ENCODE data around the gene RER1. TPM values are rescaled to one million over a fixed set of nuclear protein-coding genes. Genes with fewer than 3 reads are reported as not detected.

RER1 gene
- total RNA-seq, 4 donors from 2014 or later, result 51.1 to 60.5 (median 55.4) TPM

- Histone ChIP-seq H3K36me3 (peaks cover 0 to 92% of the 10 kb centered on the region in 2 donors), H3K27ac (no peak overlapping the region), H3K4me1 (no peaks in the 10 kb centered on the region), H3K27me3 (no peaks in the 10 kb centered on the region), H3K4me3 (no peak overlapping the region), H3K9me3 (no peaks in the 10 kb centered on the region)
- intact Hi-C loops (cut with DNase I; ENCODE audit: low total_unique reads) (no loop called here), in situ Hi-C loops (cut with MboI; ENCODE audit: low sequenced_read_pairs in 4 of 4) (loop anchor here in 1 of 4 donors (25.0 kb wide), 1 partner anchor 384 kb away; no protein-coding TSS in a partner anchor)
- DNase-seq (no peak), ATAC-seq (no peak)
- TF ChIP-seq, protein P1, sequence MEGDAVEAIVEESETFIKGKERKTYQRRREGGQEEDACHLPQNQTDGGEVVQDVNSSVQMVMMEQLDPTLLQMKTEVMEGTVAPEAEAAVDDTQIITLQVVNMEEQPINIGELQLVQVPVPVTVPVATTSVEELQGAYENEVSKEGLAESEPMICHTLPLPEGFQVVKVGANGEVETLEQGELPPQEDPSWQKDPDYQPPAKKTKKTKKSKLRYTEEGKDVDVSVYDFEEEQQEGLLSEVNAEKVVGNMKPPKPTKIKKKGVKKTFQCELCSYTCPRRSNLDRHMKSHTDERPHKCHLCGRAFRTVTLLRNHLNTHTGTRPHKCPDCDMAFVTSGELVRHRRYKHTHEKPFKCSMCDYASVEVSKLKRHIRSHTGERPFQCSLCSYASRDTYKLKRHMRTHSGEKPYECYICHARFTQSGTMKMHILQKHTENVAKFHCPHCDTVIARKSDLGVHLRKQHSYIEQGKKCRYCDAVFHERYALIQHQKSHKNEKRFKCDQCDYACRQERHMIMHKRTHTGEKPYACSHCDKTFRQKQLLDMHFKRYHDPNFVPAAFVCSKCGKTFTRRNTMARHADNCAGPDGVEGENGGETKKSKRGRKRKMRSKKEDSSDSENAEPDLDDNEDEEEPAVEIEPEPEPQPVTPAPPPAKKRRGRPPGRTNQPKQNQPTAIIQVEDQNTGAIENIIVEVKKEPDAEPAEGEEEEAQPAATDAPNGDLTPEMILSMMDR (IDR thresholded peaks at IDR 0.05 in 4 of 5, conservative IDR thresholded peaks at IDR 0.05 in 1 of 5), result no peak
- TF ChIP-seq POLR2A (IDR thresholded peaks at IDR 0.05), result no peak
Observed at GRCh38 chr1:2403273-2403672, 11.6 kb downstream of the RER1 start.

DNA sequence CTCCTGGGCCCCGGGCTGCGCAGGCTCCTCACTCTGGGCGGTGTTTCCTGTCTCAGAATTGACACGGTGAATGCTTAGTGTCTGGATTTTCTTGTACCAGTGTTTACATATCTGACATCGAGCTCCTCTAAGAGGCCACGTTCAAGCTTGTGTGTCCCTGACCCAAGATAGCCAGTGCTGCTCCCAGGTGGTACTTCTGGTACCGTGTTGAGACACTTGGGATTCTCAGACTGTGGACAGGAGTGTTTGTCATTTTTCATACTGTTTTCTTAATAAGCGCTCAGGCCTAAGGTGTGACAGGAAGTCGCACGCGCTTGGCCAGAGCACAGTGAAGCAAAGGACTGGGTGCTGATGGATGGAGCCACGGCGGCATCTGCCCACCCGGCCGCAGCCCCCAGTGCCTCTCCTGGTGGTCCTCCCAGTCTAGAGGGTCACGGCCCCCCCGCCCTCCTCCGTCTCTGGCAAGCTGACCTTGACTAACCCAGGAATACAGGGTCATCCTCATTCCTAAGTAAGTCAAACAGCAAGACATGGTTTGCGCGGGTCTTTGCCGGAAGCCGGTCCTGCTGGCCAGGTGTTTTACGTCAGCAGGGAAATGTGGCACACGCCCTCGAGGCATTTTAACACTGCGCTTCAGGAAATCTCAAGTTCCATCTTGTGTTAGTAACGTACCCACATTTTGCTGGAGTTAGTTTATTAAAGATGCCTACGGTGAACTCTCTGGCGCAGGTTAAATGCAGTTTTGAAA lies 12.7 kb downstream of the RER1 start:
- in situ Hi-C loops (cut with MboI; ENCODE audit: low sequenced_read_pairs in 4 of 4), result loop anchor here in 1 of 4 donors (25.0 kb wide), 1 partner anchor 383 kb away; no protein-coding TSS in a partner anchor
- ATAC-seq, result no peak
- no peaks in the 10 kb centered on the region for H3K9me3 ChIP-seq

GRCh38 chr1:2404890-2405511 lies 13.4 kb downstream of the RER1 start:
- in situ Hi-C loops (cut with MboI; ENCODE audit: low sequenced_read_pairs in 4 of 4), result loop anchor here in 1 of 4 donors (25.0 kb wide), 1 partner anchor 382 kb away; no protein-coding TSS in a partner anchor
- intact Hi-C loops (cut with DNase I; ENCODE audit: low total_unique reads), result no loop called here
- H3K4me1 ChIP-seq, result no peaks in the 10 kb centered on the region
- H3K9me3 ChIP-seq, result no peaks in the 10 kb centered on the region
- TF ChIP-seq, protein P1 (IDR thresholded peaks at IDR 0.05 in 4 of 5, conservative IDR thresholded peaks at IDR 0.05 in 1 of 5), result no peak
- no peak for TF ChIP-seq POLR2A (IDR thresholded peaks at IDR 0.05)
- peaks cover 0 to 79% of the 10 kb centered on the region in 2 donors for H3K36me3 ChIP-seq
- no peak overlapping the region for H3K27ac ChIP-seq
- ATAC-seq, result no peak
- H3K4me3 ChIP-seq, result no peak overlapping the region
- no peak for DNase-seq
- H3K27me3 ChIP-seq, result no peaks in the 10 kb centered on the region

More for the DNA sequence above, 12.7 kb downstream of the RER1 start:
- TF ChIP-seq, protein P1 (IDR thresholded peaks at IDR 0.05 in 4 of 5, conservative IDR thresholded peaks at IDR 0.05 in 1 of 5), result no peak
- TF ChIP-seq POLR2A (IDR thresholded peaks at IDR 0.05), result no peak
- H3K36me3 ChIP-seq, result peaks cover 0 to 86% of the 10 kb centered on the region in 2 donors
- no peaks in the 10 kb centered on the region for H3K4me1 ChIP-seq
- no peak for DNase-seq
- intact Hi-C loops (cut with DNase I; ENCODE audit: low total_unique reads), result no loop called here
- H3K27ac ChIP-seq, result no peak overlapping the region
- no peak overlapping the region for H3K4me3 ChIP-seq
- no peaks in the 10 kb centered on the region for H3K27me3 ChIP-seq

GRCh38 chr1:2405588-2406295 lies 14.1 kb downstream of the RER1 start:
- no peaks in the 10 kb centered on the region for H3K4me1 ChIP-seq
- H3K9me3 ChIP-seq, result no peaks in the 10 kb centered on the region
- DNase-seq (no peak), ATAC-seq (no peak)
- H3K4me3 ChIP-seq, result no peak overlapping the region
- H3K27me3 ChIP-seq, result no peaks in the 10 kb centered on the region
- no peak overlapping the region for H3K27ac ChIP-seq
- TF ChIP-seq, protein P1 (IDR thresholded peaks at IDR 0.05 in 4 of 5, conservative IDR thresholded peaks at IDR 0.05 in 1 of 5), result no peak
- TF ChIP-seq POLR2A (IDR thresholded peaks at IDR 0.05), result no peak
- intact Hi-C loops (cut with DNase I; ENCODE audit: low total_unique reads), result no loop called here
- peaks cover 0 to 72% of the 10 kb centered on the region in 2 donors for H3K36me3 ChIP-seq
- in situ Hi-C loops (cut with MboI; ENCODE audit: low sequenced_read_pairs in 4 of 4), result loop anchor here in 1 of 4 donors (25.0 kb wide), 1 partner anchor 382 kb away; no protein-coding TSS in a partner anchor

Measured in gastrocnemius medialis (tissue), 4 donors.